GM23338 (cell line): ENCODE data around the gene GYPC. TPM values are rescaled to one million over a fixed set of nuclear protein-coding genes. Genes with fewer than 3 reads are reported as not detected.

ENCODE experiments used
- ATAC-seq: fragments of 200-7000 bp; cut with Tn5 transposase; 3 replicates; pipeline ENCODE4 v1.9.1; 2020
- DNase-seq: peaks from one replicate; pipeline ENCODE4 v3.0.0-alpha.2; 2015; ENCODE audit warnings: low spot score
- H2AFZ ChIP-seq: fragments of 200-600 bp; sonication (generic); 2 replicates; pipeline ENCODE4 v1.8.0; 2016; ENCODE audit warnings: antibody characterized with exemption, mild to moderate bottlenecking, moderate library complexity
- H3F3A ChIP-seq: fragments of 200-600 bp; sonication (generic); replicated peaks from 2 replicates; pipeline ENCODE4 v1.8.0; 2017; ENCODE audit warnings: antibody characterized with exemption, mixed run types, low read depth
- H3K27ac ChIP-seq: fragments of 200-600 bp; sonication (generic); 2 replicates; pipeline ENCODE4 v1.6.1; 2016; ENCODE audit warnings: low read depth
- H3K27me3 ChIP-seq: fragments of 200-600 bp; sonication (generic); 2 replicates; pipeline ENCODE4 v1.8.0; 2016; ENCODE audit warnings: mild to moderate bottlenecking, mixed run types, moderate library complexity; ENCODE audit not compliant: insufficient read depth
- H3K36me3 ChIP-seq: fragments of 200-600 bp; sonication (generic); 2 replicates; pipeline ENCODE4 v1.8.0; 2016; ENCODE audit warnings: mild to moderate bottlenecking; ENCODE audit not compliant: insufficient read depth
- H3K4me1 ChIP-seq: fragments of 200-600 bp; sonication (generic); 2 replicates; pipeline ENCODE4 v1.8.0; 2016; ENCODE audit warnings: mild to moderate bottlenecking, moderate library complexity; ENCODE audit not compliant: insufficient read depth
- H3K4me2 ChIP-seq: fragments of 200-600 bp; sonication (generic); 2 replicates; pipeline ENCODE4 v1.7.1; 2017; ENCODE audit warnings: mixed run types
- H3K4me3 ChIP-seq: fragments of 200-600 bp; sonication (generic); 2 replicates; pipeline ENCODE4 v1.6.1; 2016; ENCODE audit warnings: mixed run types
- H3K79me2 ChIP-seq: fragments of 200-600 bp; sonication (generic); replicated peaks from 2 replicates; pipeline ENCODE4 v1.8.0; 2017; ENCODE audit warnings: mild to moderate bottlenecking; ENCODE audit not compliant: insufficient read depth
- H3K9me2 ChIP-seq: fragments of 200-600 bp; sonication (generic); 2 replicates; pipeline ENCODE4 v1.8.0; 2017; ENCODE audit not compliant: insufficient read depth
- H4K20me1 ChIP-seq: fragments of 200-600 bp; sonication (generic); replicated peaks from 2 replicates; pipeline ENCODE4 v1.8.0; 2017; ENCODE audit warnings: mild to moderate bottlenecking; ENCODE audit not compliant: insufficient read depth
- H3K27ac Mint-ChIP-seq: 2 replicates; pipeline ENCODE4 v1.8.0; 2020; ENCODE audit warnings: inconsistent platforms, mild to moderate bottlenecking, moderate library complexity, mixed read lengths
- H3K27me3 Mint-ChIP-seq: 3 replicates; pipeline ENCODE4 v1.8.0; 2022; ENCODE audit warnings: low read depth, mild to moderate bottlenecking, moderate library complexity, mixed read lengths, inconsistent platforms; ENCODE audit not compliant: insufficient read depth, poor library complexity
- H3K36me3 Mint-ChIP-seq: 3 replicates; pipeline ENCODE4 v1.8.0; 2021; ENCODE audit warnings: low read depth, mild to moderate bottlenecking, inconsistent platforms, moderate library complexity, mixed read lengths
- H3K4me1 Mint-ChIP-seq: 3 replicates; pipeline ENCODE4 v1.8.0; 2020; ENCODE audit warnings: mild to moderate bottlenecking, inconsistent platforms, mixed read lengths
- H3K4me3 Mint-ChIP-seq: 3 replicates; pipeline ENCODE4 v1.8.0; 2021; ENCODE audit warnings: moderate library complexity, mild to moderate bottlenecking, inconsistent platforms, mixed read lengths
- H3K9me3 Mint-ChIP-seq: 3 replicates; pipeline ENCODE4 v1.8.0; 2020; ENCODE audit warnings: moderate library complexity, mild to moderate bottlenecking, inconsistent platforms, mixed read lengths
- CREB1 ChIP-seq: fragments of 250-450 bp; sonication (Bioruptor Pico); IDR thresholded peaks from 2 replicates; pipeline ENCODE4 v1.5.0; 2020; ENCODE audit warnings: low read depth, mild to moderate bottlenecking, moderate library complexity
- CTCF ChIP-seq, 2 experiments: fragments of 200-600 bp in 1 of 2; sonication (generic) in 1 of 2; conservative IDR thresholded peaks; 2 replicates each; pipeline versions ENCODE4 v1.5.1 to v1.6.1; 2016 to 2017; ENCODE audit warnings: antibody characterized with exemption in 2 of 2, low read depth in 2 of 2, mild to moderate bottlenecking in 2 of 2, moderate library complexity in 1 of 2
- ETS1 ChIP-seq: IDR thresholded peaks from 2 replicates; pipeline ENCODE4 v1.6.1; 2016; ENCODE audit warnings: antibody characterized with exemption
- EZH2 ChIP-seq: fragments of 200-600 bp; sonication (generic); IDR thresholded peaks from one replicate; pipeline ENCODE4 v1.8.0; 2017; ENCODE audit warnings: antibody characterized with exemption, mild to moderate bottlenecking, low read depth; ENCODE audit not compliant: unreplicated experiment
- EZH2phosphoT487 ChIP-seq: fragments of 200-600 bp; sonication (generic); IDR thresholded peaks from one replicate; pipeline ENCODE4 v1.8.1; 2018; ENCODE audit warnings: antibody characterized with exemption; ENCODE audit not compliant: unreplicated experiment
- JUNB ChIP-seq: IDR thresholded peaks from one replicate; pipeline ENCODE4 v1.6.1; 2016; ENCODE audit warnings: antibody characterized with exemption; ENCODE audit not compliant: unreplicated experiment
- POLR2AphosphoS5 ChIP-seq: IDR thresholded peaks from 2 replicates; pipeline ENCODE4 v1.6.1; 2016; ENCODE audit warnings: antibody characterized with exemption, low read depth
- REST ChIP-seq: IDR thresholded peaks from one replicate; pipeline ENCODE4 v1.6.1; 2018; ENCODE audit warnings: antibody characterized with exemption; ENCODE audit not compliant: unreplicated experiment
- ZNF114 ChIP-seq: fragments of 250-450 bp; sonication (Bioruptor Pico); IDR thresholded peaks from 2 replicates; pipeline ENCODE4 v1.5.0; 2020; ENCODE audit warnings: mild to moderate bottlenecking, moderate library complexity
- ZNF462 ChIP-seq: fragments of 250-450 bp; sonication (Bioruptor Pico); IDR thresholded peaks from 2 replicates; pipeline ENCODE4 v1.5.0; 2020; ENCODE audit warnings: mild to moderate bottlenecking, moderate library complexity
- polyA plus RNA-seq: library from polyadenylated mRNA; unstranded; fragments of >200 nt; fragmentation: Nextera tagmentation; extraction: Ambion mirVana; gene quantifications from 2 replicates; pipeline ENCODE4 v1.2.1, GENCODE V29; 2016
- total RNA-seq: library from RNA; depleted of rRNA; stranded (reverse); fragments of >200 nt; shearing (Covaris generic); gene quantifications from 2 replicates; pipeline ENCODE4 v1.2.3, GENCODE V29; 2014

The GYPC gene
- total and polyA plus RNA-seq, 2 experiments from 2014 or later, result 19.6 to 29.7 TPM

- Mint-ChIP-seq H3K27me3 (peaks cover 2% of the 10 kb centered on the region), H3K9me3 (no peaks in the 10 kb centered on the region; the same call in 1 of the 3 replicates), H3K27ac (no peak overlapping the region), H3K36me3 (no peaks in the 10 kb centered on the region), H3K4me3 (no peak overlapping the region), H3K4me1 (peaks cover 9% of the 10 kb centered on the region)
- Histone ChIP-seq H3K27ac (no peak overlapping the region), H3K4me3 (no peak overlapping the region), H3F3A (no peaks in the 10 kb centered on the region), H3K9me2 (0 out of 2 replicates have a peak, but pooled peaks cover 7% of the 10 kb centered on the region), H3K4me1 (peaks cover 6% of the 10 kb centered on the region; the same call in 1 of the 2 replicates), H3K27me3 (no peaks in the 10 kb centered on the region), H3K4me2 (no peak overlapping the region), H4K20me1 (no peaks in the 10 kb centered on the region), H2AFZ (no peak overlapping the region), H3K79me2 (no peaks in the 10 kb centered on the region), H3K36me3 (no peaks in the 10 kb centered on the region)
- ATAC-seq (no peak), DNase-seq (no peak)
- TF ChIP-seq JUNB (no peak), CTCF (conservative IDR thresholded peaks at IDR 0.05; ENCODE audit: low read depth in 2 of 2) (no peak), REST (no peak), CREB1 (CRISPR knock-in tag) (no peak), ZNF114 (CRISPR knock-in tag) (no peak), ZNF462 (no peak), POLR2AphosphoS5 (no peak), EZH2phosphoT487 (no peak), EZH2 (no peak), ETS1 (no peak)
Observed at GRCh38 chr2:126645211-126645618, 10.7 kb upstream of the GYPC start.
